GDM1 (cell line): ENCODE measurements around the gene IL2.

ENCODE experiments used
- DNase-seq: peaks from one replicate; lab custom pipeline; 2025; lab: John Stamatoyannopoulos, UW

The IL2 gene

DNA sequence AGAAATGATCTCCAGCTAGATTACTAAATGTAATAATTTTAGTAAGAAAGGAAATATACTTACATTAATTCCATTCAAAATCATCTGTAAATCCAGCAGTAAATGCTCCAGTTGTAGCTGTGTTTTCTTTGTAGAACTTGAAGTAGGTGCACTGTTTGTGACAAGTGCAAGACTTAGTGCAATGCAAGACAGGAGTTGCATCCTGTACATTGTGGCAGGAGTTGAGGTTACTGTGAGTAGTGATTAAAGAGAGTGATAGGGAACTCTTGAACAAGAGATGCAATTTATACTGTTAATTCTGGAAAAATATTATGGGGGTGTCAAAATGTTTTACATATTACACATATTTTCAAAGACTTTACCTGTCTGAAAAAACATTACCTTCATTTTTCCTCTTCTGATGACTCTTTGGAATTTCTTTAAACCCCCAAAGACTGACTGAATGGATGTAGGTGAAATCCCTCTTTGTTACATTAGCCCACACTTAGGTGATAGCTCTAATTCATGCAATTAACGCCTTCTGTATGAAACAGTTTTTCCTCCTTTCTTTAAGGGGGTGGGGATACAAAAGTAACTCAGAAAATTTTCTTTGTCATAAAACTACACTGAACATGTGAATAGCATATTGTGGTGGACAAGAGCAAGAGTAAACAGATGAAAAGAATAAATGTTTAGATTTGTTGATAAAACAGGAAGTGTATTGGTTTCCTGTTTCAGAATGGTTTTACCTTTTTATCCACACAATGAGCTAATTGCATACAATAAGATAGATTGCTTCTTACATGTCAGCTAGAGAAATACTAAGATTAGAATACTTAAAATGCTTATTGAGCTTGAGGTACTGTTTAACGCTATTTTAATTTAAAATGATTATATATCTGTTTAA lies at the start of gene IL2:
Gene IL2 (minus strand): TSS at position 495 of the 886 bp plus-strand sequence. CDS start 285 bp downstream, at position 210.
- DNase-seq, result no peak

DNA sequence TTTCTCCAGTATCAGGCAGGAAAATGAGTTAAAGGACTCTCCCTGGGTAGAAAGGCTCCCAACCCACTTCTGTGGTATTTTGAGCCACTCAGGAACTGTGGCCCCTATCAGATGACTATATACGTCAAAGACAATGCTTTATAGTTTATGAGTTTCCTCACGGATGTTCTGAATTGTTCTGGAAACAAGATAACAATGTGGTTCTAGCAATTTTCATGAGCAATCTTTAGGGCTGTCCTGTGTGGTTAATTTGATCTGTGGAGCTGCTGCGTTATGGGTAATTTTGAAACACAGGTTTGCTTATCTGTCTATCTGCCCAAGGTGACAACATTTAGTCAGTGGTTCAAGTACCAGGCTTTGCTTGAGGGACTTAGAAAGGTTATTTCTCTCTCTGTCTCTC lies 46.7 kb upstream of the IL2 start:
- DNase-seq, result no peak

DNA sequence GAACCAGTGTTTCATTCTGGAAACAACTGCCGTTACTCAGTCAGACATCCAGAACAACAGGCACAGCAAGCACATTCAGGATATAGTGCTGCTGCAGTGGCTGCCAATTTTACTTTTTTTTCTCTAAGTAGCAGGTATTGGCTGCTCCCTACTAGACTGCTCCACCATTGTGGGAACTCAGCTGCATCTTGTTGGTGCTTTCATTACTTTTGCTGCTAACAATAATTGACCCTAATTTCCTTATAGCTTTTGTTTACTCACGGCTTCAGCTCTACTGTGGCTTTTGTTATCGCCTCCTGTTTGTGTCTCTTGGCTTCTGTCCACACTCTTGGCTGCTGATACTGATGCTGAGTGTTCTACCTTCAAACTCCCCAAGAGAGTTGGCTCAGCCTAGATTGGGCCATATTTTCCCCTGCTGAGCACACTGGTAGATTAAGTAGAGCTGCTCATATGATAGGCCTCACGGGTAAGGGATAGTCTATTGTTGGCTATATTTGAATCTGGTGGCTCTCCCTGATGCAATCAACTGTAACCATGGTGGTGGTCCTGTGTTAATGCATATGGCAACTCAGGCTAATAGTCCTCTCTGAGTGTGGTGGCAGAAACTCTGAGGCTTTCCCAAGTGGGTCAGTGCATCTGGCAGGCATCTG lies 44.5 kb upstream of the IL2 start:
- no peak for DNase-seq

- DNase-seq, result no peak
These were observed 32.5 kb upstream of the IL2 start for GRCh38 chr4:122489061-122489460.

- no peak for DNase-seq
These were observed 27.0 kb upstream of the IL2 start for GRCh38 chr4:122483481-122483880.

DNA sequence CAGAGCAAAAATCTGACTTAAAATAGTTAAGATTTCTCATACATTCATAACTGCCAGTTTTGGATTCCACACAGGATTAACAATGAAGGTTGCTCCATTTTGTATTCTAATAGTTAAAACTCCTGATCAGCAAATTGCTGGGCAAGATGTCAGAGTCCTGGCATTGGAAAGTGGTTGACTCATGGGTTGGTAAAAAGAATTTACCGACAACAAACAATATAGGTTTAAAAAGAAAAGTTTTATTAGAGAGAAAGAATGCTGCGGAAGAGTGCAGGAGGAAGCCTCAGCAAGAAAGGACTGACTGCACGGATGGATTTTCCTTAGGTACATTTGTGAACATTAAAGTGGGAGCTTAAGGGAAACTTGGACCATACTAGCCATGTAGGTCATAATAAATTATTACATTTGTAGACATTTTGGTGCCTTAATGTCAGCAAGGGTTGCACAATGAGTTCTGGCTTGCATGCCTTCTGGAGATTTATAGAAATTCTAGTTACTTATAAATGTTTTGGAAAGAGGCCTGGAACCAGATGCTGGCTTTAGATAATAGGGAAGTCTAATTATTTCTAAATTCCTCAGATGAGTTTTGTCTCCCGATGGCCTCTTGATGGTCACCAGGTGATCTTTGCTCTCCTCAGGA lies 25.4 kb upstream of the IL2 start:
- no peak for DNase-seq

- no peak for DNase-seq
These were observed 24.3 kb upstream of the IL2 start for GRCh38 chr4:122480655-122481487.

DNA sequence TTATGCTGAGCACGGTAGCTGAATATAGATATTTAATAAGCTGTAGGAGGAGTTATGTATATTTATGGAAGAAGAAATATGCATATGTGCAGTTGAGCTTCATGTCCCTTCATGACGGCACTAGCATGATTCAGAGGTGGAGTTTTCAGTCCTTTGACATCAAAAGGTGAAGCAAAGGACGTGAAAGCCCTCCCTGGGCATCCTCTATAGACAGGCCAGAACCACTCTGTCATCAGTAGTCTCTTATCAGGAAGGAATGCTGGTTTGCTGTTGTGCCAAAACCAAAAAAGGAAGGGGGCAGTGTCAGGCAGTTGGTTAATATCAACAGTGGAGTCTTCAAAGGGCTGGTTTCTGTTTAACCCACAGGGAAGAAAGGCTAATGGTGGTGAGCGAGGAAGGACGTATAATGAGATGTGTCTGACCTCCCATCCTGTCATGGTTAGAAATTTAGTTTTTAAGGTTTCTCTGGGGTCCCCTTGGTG lies 23.5 kb upstream of the IL2 start:
- no peak for DNase-seq

- no peak for DNase-seq
These were observed 20.2 kb upstream of the IL2 start for GRCh38 chr4:122476745-122477144.

- DNase-seq, result no peak
These were observed 19.6 kb upstream of the IL2 start for GRCh38 chr4:122476126-122476525.

GRCh38 chr4:122475233-122475632 lies 18.7 kb upstream of the IL2 start:
- no peak for DNase-seq

DNA sequence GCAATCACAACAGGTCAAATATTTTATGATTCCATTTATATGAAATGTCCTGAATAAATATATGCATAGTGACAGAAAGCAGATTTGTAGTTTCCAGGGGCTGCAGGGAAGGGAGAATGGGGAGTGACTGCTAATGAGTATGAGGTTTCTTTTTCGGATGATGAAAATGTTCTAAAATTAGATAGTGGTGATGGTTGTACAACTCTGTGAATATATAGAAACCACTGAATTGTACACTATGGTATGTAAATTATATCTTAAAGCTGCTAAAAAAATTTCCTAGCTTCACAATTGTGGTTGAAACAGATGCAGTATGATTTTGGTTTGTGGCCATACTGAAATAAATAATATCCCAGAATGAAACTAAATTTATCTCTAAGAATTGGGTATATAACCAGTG lies 12.9 kb upstream of the IL2 start:
- no peak for DNase-seq

DNA sequence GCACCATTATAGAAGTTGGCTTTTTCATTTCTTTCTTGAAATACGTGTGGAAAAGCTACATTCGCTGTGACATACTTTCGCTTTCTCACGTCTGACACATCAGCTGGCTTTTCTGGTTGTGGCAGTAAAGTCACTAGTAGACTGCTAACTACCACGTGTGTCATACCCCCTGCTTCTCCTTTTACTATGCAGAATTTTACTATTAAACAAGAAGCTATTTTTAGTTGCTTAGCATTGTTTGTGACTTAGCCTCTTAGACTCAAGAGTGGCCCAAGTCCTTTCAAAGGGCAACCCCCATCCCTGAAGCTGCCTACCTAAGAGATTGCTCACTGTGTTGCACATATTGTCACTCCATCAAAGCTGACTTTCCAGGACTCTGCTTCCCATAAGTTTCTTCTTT lies 2.1 kb upstream of the IL2 start:
- no peak for DNase-seq

DNA sequence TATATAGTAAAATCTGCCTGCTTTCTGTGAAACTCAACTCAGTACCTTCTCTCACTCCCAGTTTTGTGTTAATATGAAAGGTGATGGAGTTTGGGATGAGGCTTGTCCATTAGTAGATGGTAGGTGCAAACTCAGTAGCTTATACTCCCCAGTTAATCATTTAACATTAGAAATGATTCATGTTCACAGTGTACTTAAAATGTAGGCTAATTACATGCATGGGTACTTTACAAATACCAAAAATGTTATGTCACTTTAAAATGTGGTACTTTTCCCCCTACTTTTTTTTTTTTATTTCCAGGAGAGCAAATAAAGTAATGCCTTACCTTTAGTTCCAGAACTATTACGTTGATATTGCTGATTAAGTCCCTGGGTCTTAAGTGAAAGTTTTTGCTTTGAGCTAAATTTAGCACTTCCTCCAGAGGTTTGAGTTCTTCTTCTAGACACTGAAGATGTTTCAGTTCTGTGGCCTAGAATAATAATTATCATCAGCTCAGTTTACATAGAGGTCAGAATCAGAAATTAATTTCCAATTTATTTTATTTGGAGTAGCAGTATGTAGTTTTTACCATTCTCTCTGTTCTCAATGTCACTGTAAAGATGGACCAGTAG lies 3.0 kb downstream of the IL2 start:
- DNase-seq, result no peak

DNA sequence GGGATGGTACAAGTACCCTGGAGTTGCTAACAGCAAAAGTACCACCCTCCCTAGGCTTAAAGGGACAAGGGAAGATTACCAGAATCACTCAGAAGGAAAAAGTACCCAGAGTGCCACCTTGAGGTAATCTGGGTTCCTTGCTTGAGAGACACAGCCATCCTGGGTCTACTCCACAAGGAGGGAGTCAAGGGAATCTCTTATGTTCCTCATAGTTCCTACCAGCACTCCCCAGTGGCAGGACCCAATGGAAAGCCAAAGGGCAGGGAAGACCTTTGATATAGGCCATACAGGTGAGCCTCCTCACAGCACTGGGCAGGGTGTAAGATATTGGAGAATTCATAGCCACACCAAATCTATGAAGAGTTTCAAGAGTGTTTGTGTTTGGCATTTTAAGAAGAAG lies 5.7 kb downstream of the IL2 start:
- DNase-seq, result no peak

DNA sequence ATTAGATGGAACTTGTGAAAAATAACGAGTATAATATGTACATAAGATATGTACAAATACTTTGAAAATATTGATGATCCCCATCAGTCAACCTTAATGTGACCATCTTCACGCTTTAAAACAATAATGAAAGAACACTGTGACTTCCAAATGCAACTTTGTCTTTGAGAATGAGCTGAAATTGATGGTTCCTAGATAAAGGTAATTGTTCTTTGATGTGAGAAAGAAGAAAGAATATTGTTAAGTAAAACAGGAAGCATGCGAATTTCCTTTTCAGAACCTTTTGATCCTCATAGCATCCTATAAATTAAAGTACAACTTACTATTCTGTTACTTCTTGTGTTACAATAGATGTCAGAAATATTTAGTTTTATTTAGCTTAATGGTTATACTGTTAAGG lies 22.2 kb downstream of the IL2 start:
- no peak for DNase-seq

DNA sequence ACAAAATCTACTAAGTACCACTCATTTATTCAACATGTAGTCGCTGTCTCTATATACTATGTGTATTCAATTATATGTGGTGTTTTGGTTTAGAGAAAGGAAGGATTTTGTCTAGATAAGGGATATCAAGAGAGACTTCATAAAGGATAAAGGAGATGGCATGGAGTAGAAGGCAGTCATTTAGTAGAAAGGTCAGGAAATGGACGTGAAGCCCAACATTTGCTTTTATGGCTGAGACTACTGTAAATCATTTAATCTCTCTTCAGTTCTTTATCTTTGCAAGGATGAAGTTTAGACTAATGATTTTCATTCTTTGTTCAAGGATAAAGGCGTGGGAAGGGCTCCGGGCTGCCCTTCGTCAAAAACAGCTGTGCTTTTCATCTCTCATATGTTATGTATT lies 25.2 kb downstream of the IL2 start:
- DNase-seq, result no peak

DNA sequence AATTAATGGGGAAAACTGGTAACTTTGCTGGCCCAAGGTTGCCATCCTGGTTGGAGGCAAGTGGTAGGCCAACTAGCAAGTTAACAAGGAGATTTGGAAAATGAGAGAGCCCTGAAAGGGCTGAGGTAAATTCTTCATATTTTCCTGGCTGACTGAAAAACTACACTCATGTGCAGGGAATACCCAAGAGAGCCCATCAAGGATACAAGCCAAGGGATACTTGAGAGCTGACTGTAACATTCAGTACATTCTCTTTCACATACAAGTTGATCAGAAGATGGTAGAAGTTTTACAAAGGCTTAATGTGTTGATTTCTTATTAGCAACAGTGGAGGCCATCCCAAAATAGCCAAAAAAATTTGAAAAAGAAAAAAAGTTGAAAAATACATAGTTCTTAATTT lies 33.3 kb downstream of the IL2 start:
- DNase-seq, result no peak

DNA sequence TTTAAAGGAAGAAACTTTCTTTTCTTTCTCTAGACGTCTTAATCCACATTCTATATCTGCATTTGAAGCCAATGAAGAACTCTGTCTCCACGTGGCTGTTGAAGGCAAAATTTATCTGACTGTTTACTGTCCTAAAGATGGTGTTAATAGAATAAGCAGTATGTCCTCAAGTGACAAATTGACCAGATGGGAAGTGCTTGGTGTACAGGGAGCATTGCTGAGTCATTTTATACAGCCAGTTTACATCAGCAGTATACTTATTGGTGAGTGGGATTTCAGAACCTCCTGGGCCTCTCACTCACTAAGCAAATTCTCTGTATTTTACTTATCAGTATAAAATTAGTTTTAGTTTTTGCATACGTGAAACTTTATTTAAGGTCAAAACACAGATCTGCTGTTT lies 44.0 kb downstream of the IL2 start:
- no peak for DNase-seq

DNA sequence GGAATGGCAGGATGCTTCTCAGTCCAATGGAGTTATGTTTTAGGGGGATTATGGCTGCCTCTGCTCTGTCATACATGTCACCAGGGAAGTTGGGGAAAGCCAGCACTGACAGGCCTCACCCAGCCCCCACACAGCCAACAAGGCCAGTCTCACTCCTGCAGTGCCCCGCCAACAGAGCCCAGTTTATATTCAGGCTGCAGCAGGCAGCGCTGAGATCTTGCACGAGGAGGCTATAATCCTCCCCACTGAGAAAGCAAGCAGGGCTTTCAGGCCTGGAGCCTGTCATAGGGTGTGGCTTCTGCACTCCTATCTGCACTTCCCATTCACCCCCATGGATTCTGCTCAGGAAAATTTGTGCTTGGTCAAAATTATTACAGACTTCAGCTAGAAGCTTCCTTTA lies 52.7 kb downstream of the IL2 start:
- DNase-seq, result no peak
